ENCODE measurements around the gene SLC27A1. TPM values are rescaled to one million over a fixed set of nuclear protein-coding genes. Genes with fewer than 3 reads are reported as not detected.

SLC27A1 gene
- total RNA-seq, 1 experiment from 2014 or later, result 3.7 TPM

- ChIA-PET POLR2A (no interaction called here), CTCF (no interaction called here)
- H3K4me1 Mint-ChIP-seq (ENCODE audit: low read depth, unreplicated experiment), result peaks cover 7% of the 10 kb centered on the region
- H3K36me3 Mint-ChIP-seq (ENCODE audit: insufficient read depth, unreplicated experiment), result peaks cover 7% of the 10 kb centered on the region
- Histone ChIP-seq H3K4me3 (ENCODE audit: low read depth, low read length) (no peak overlapping the region), H3K36me3 (ENCODE audit: control insufficient read depth, insufficient read depth, low read length) (no peaks in the 10 kb centered on the region), H3K4me1 (no peaks in the 10 kb centered on the region), H3K9me3 (no peaks in the 10 kb centered on the region), H3K27me3 (replicated peaks; ENCODE audit: control insufficient read depth, insufficient read depth, low read length) (no peaks in the 10 kb centered on the region)
- no peak for DNase-seq
- no peak overlapping the region for H3K27ac Mint-ChIP-seq (ENCODE audit: unreplicated experiment)
- no peak for TF ChIP-seq CTCF (IDR thresholded peaks at IDR 0.05; ENCODE audit: insufficient read depth in 1 of 2, low read depth in 1 of 2, low read length in 1 of 2, severe bottlenecking in 1 of 2, unreplicated experiment in 1 of 2)
- no peak overlapping the region for H3K4me3 Mint-ChIP-seq (ENCODE audit: unreplicated experiment)
- H3K9me3 Mint-ChIP-seq (ENCODE audit: unreplicated experiment), result no peaks in the 10 kb centered on the region
- no TSS peak for BruUV-seq (replicated peaks)
- intact Hi-C loops (cut with micrococcal nuclease; ENCODE audit: unreplicated experiment), result no loop called here
- H3K27me3 Mint-ChIP-seq (ENCODE audit: insufficient read depth, unreplicated experiment), result no peaks in the 10 kb centered on the region
These were observed 73.7 kb downstream of the SLC27A1 start for GRCh38 chr19:17543986-17544385.

GRCh38 chr19:17544418-17544817 lies 74.1 kb downstream of the SLC27A1 start:
- Mint-ChIP-seq H3K4me1 (ENCODE audit: low read depth, unreplicated experiment) (peaks cover 7% of the 10 kb centered on the region), H3K27me3 (ENCODE audit: insufficient read depth, unreplicated experiment) (no peaks in the 10 kb centered on the region), H3K27ac (ENCODE audit: unreplicated experiment) (no peak overlapping the region), H3K9me3 (ENCODE audit: unreplicated experiment) (no peaks in the 10 kb centered on the region), H3K4me3 (ENCODE audit: unreplicated experiment) (no peak overlapping the region), H3K36me3 (ENCODE audit: insufficient read depth, unreplicated experiment) (peaks cover 4% of the 10 kb centered on the region)
- H3K36me3 ChIP-seq (ENCODE audit: control insufficient read depth, insufficient read depth, low read length), result no peaks in the 10 kb centered on the region
- intact Hi-C loops (cut with micrococcal nuclease; ENCODE audit: unreplicated experiment), result no loop called here
- ChIA-PET POLR2A (no interaction called here), CTCF (no interaction called here)
- no peaks in the 10 kb centered on the region for H3K27me3 ChIP-seq (replicated peaks; ENCODE audit: control insufficient read depth, insufficient read depth, low read length)
- TF ChIP-seq CTCF (IDR thresholded peaks at IDR 0.05; ENCODE audit: insufficient read depth in 1 of 2, low read depth in 1 of 2, low read length in 1 of 2, severe bottlenecking in 1 of 2, unreplicated experiment in 1 of 2), result no peak
- no peaks in the 10 kb centered on the region for H3K9me3 ChIP-seq
- DNase-seq, result no peak
- no TSS peak for BruUV-seq (replicated peaks)
- no peak overlapping the region for H3K4me3 ChIP-seq (ENCODE audit: low read depth, low read length)
- no peaks in the 10 kb centered on the region for H3K4me1 ChIP-seq

- CTCF ChIA-PET, result no interaction called here
- H3K36me3 Mint-ChIP-seq (ENCODE audit: insufficient read depth, unreplicated experiment), result no peaks in the 10 kb centered on the region
- no peaks in the 10 kb centered on the region for H3K27me3 ChIP-seq (replicated peaks; ENCODE audit: control insufficient read depth, insufficient read depth, low read length)
- H3K9me3 ChIP-seq, result no peaks in the 10 kb centered on the region
- intact Hi-C loops (cut with micrococcal nuclease; ENCODE audit: unreplicated experiment), result no loop called here
- no peak overlapping the region for H3K4me3 ChIP-seq (ENCODE audit: low read depth, low read length)
- H3K9me3 Mint-ChIP-seq (ENCODE audit: unreplicated experiment), result no peaks in the 10 kb centered on the region
- DNase-seq, result no peak
- TF ChIP-seq CTCF (IDR thresholded peaks at IDR 0.05; ENCODE audit: insufficient read depth in 1 of 2, low read depth in 1 of 2, low read length in 1 of 2, severe bottlenecking in 1 of 2, unreplicated experiment in 1 of 2), result no peak
- no TSS peak for BruUV-seq (replicated peaks)
- H3K4me1 ChIP-seq, result no peaks in the 10 kb centered on the region
- H3K36me3 ChIP-seq (ENCODE audit: control insufficient read depth, insufficient read depth, low read length), result no peaks in the 10 kb centered on the region
- no peak overlapping the region for H3K4me3 Mint-ChIP-seq (ENCODE audit: unreplicated experiment)
- POLR2A ChIA-PET, result no interaction called here
- H3K27ac Mint-ChIP-seq (ENCODE audit: unreplicated experiment), result no peak overlapping the region
- H3K4me1 Mint-ChIP-seq (ENCODE audit: low read depth, unreplicated experiment), result peaks cover 7% of the 10 kb centered on the region
- H3K27me3 Mint-ChIP-seq (ENCODE audit: insufficient read depth, unreplicated experiment), result no peaks in the 10 kb centered on the region
These were observed 77.8 kb downstream of the SLC27A1 start for GRCh38 chr19:17548145-17548544.
